ENCODE measurements around the gene NLGN1. TPM values are rescaled to one million over a fixed set of nuclear protein-coding genes. Genes with fewer than 3 reads are reported as not detected.

The NLGN1 gene
- total and polyA plus RNA-seq, 2 of the 8 experiments (the other 6 are each of a cell fraction or from before 2014, with no cell fraction given) = 7.8 to 14.8 TPM

DNA sequence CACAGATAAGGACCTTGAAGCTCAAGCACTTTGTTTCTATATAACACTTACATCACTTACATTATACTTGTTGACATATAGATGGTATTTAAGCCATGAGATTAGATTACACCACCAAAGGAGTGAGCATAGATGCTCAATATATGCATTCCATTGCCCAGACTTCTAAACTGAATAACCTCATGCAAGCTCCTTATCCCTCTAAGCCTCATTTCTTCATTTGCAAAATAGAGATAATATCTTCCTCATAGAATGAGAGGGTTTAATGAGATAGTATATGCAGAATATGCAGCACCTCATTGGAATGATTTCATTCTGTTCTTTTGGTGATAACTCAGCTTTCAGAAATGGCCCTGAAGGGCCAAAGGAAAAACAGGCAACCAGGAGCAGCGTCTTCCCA lies 18.5 kb downstream of the NLGN1 start:
- no peak overlapping the region for H2BK12ac ChIP-seq (ENCODE audit: low read depth, low read length)
- no peak overlapping the region for H3K14ac ChIP-seq (ENCODE audit: insufficient read length)
- no peak overlapping the region for H2BK15ac ChIP-seq (ENCODE audit: low read length)
- 88% methylated on average over 1 of the region's 1 CpG; no CpG with 5 or more reads in 1 of the 2 experiments for WGBS, 2 experiments (ENCODE audit: extremely low coverage in 1 of 2, insufficient coverage in 1 of 2, insufficient read length in 1 of 2, insufficient replicate concordance in 2 of 2, low coverage in 1 of 2, low lambda C conversion rate in 2 of 2, missing lambda C conversion rate in 1 of 2)
- H4K91ac ChIP-seq (replicated peaks; ENCODE audit: insufficient read length, low read length) = no peak overlapping the region
- no peaks in the 10 kb centered on the region for H3K79me2 ChIP-seq (ENCODE audit: control insufficient read depth in 1 of 2, insufficient read depth in 2 of 2, low read length in 2 of 2)
- no peak overlapping the region for H3K56ac ChIP-seq (replicated peaks; ENCODE audit: insufficient read length, low read depth, low read length)
- H3K79me1 ChIP-seq (ENCODE audit: low read depth, low read length) = no peaks in the 10 kb centered on the region
- no peak overlapping the region for H2AK5ac ChIP-seq (ENCODE audit: low read depth, low read length)
- no peaks in the 10 kb centered on the region for H3K36me3 ChIP-seq (ENCODE audit: control insufficient read depth in 2 of 4, insufficient read depth in 4 of 4, low read length in 3 of 4)
- H2BK120ac ChIP-seq (replicated peaks; ENCODE audit: low read depth, low read length) = no peak overlapping the region
- no peaks in the 10 kb centered on the region for H4K20me1 ChIP-seq (replicated peaks in 1 of 2; ENCODE audit: control insufficient read depth in 1 of 2, insufficient read depth in 2 of 2, low read length in 2 of 2)
- H3K4me2 ChIP-seq (ENCODE audit: insufficient read depth in 1 of 2, low read depth in 2 of 2, low read length in 2 of 2) = no peak overlapping the region
- no peaks in the 10 kb centered on the region for H3K27me3 ChIP-seq (replicated peaks in 1 of 4; ENCODE audit: control insufficient read depth in 3 of 4, extremely low read depth in 1 of 4, insufficient read depth in 3 of 4, low read length in 3 of 4)
- TF ChIP-seq FOSL1 (IDR thresholded peaks at IDR 0.05; ENCODE audit: insufficient read depth, low read depth, low read length) = no peak
- no peak for TF ChIP-seq TBP (IDR thresholded peaks at IDR 0.05; ENCODE audit: low read depth, low read length)
- no peak for TF ChIP-seq CTBP2 (IDR thresholded peaks at IDR 0.05; ENCODE audit: borderline replicate concordance, insufficient read depth, insufficient read length, low read length)
- TF ChIP-seq, protein P1, sequence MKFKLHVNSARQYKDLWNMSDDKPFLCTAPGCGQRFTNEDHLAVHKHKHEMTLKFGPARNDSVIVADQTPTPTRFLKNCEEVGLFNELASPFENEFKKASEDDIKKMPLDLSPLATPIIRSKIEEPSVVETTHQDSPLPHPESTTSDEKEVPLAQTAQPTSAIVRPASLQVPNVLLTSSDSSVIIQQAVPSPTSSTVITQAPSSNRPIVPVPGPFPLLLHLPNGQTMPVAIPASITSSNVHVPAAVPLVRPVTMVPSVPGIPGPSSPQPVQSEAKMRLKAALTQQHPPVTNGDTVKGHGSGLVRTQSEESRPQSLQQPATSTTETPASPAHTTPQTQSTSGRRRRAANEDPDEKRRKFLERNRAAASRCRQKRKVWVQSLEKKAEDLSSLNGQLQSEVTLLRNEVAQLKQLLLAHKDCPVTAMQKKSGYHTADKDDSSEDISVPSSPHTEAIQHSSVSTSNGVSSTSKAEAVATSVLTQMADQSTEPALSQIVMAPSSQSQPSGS (IDR thresholded peaks at IDR 0.05; ENCODE audit: low read length) = no peak
- TF ChIP-seq SAP30 (IDR thresholded peaks at IDR 0.05; ENCODE audit: insufficient read depth, insufficient replicate concordance, low read length) = no peak
- no peak for TF ChIP-seq KDM1A (IDR thresholded peaks at IDR 0.05; ENCODE audit: borderline replicate concordance, low read length)
- no peak for TF ChIP-seq SIX5 (IDR thresholded peaks at IDR 0.05; ENCODE audit: low read depth, low read length)
- TF ChIP-seq RXRA (IDR thresholded peaks at IDR 0.05; ENCODE audit: insufficient read depth, low read depth, low read length) = no peak
- H3K4me3 ChIP-seq (ENCODE audit: extremely low read depth in 1 of 4, insufficient read depth in 2 of 4, low read depth in 3 of 4, low read length in 4 of 4) = no peak overlapping the region
- H2AFZ ChIP-seq (ENCODE audit: low read length) = no peak overlapping the region
- 0 out of 4 replicates have a peak, but pooled peaks cover 5 to 6% of the 10 kb centered on the region in 2 experiments for H3K9me3 ChIP-seq (ENCODE audit: insufficient read depth in 2 of 2, low read depth in 1 of 2, low read length in 1 of 2)
- no peak overlapping the region for H3K4ac ChIP-seq (replicated peaks; ENCODE audit: insufficient read length, low read depth, low read length)
- H3K18ac ChIP-seq (ENCODE audit: extremely low read depth, low read length) = no peak overlapping the region
- H4K5ac ChIP-seq (ENCODE audit: insufficient read length, low read depth, low read length) = no peak overlapping the region
- no peak overlapping the region for H2BK5ac ChIP-seq (ENCODE audit: low read depth, low read length)
- H2BK20ac ChIP-seq (ENCODE audit: low read length) = no peak overlapping the region
- FAIRE-seq (no peak), DNase-seq (ENCODE audit: low read depth in 1 of 2, low spot score in 2 of 2) (no peak)
- H4K8ac ChIP-seq (ENCODE audit: extremely low read depth, insufficient read depth, low read length) = no peak overlapping the region
- peaks cover 0 to 7% (median 5%) of the 10 kb centered on the region in 4 experiments; a peak in 6 of 7 replicates for H3K4me1 ChIP-seq (replicated peaks in 1 of 4; ENCODE audit: control insufficient read depth in 3 of 4, insufficient read depth in 4 of 4, low read length in 3 of 4)
- no peak overlapping the region for H3K27ac ChIP-seq (ENCODE audit: low read depth, low read length)
- POLR2A ChIA-PET (ENCODE audit: partially characterized antibody) = interaction anchor here (0.8 kb wide), 1 partner anchor 14 kb away, joined by 3 read pairs; no protein-coding TSS in a partner anchor
- CTCF ChIA-PET (ENCODE audit: partially characterized antibody) = no interaction called here
- no peak overlapping the region for H3K23ac ChIP-seq (ENCODE audit: insufficient read length)
- H3K23me2 ChIP-seq (ENCODE audit: low read depth, low read length) = no peaks in the 10 kb centered on the region
- H3K9ac ChIP-seq (replicated peaks in 1 of 4; ENCODE audit: extremely low read depth in 1 of 4, low read depth in 3 of 4, low read length in 3 of 4) = no peak overlapping the region
